RWPE1 (cell line): Measurements from ENCODE around the gene ADAM23.

Experiments used
- CTCF ChIA-PET: fragments of 350-600 bp; sonication (Branson Sonifier 250); formaldehyde crosslinking; extraction: SDS; loops from one replicate; lab custom pipeline; 2021; lab: Yijun Ruan, JAX
- POLR2A ChIA-PET: fragments of 400-600 bp; formaldehyde crosslinking; extraction: SDS; loops from one replicate; lab custom pipeline; 2020; ENCODE audit warnings: antibody characterized with exemption; ENCODE audit not compliant: low non-redundant PET; lab: Yijun Ruan, JAX
- DNase-seq: peaks from one replicate; pipeline ENCODE4 v3.0.0; 2012; ENCODE audit warnings: low spot score
- H3K27ac ChIP-seq: fragments of 450-650 bp; 2 replicates; pipeline ENCODE4 v1.5.1; 2017
- CTCF ChIP-seq: fragments of 450-650 bp; conservative IDR thresholded peaks from 2 replicates; pipeline ENCODE4 v1.5.1; 2017; ENCODE audit warnings: low read depth, mild to moderate bottlenecking

The ADAM23 gene

GRCh38 chr2:206442474-206442832 lies 879 bp upstream of the ADAM23 start:
- TF ChIP-seq CTCF, result no peak
- DNase-seq, result no peak
- ChIA-PET CTCF (no interaction called here), POLR2A (no interaction called here)
- H3K27ac ChIP-seq, result no peak overlapping the region

GRCh38 chr2:206443735-206444527 lies 599 bp downstream of the ADAM23 start:
- ChIA-PET CTCF (interaction anchor here (0.7 kb wide), 1 partner anchor 9 kb away, joined by 3 read pairs; no protein-coding TSS in a partner anchor), POLR2A (no interaction called here)
- H3K27ac ChIP-seq, result no peak overlapping the region
- peak; percentile 36 for DNase-seq
- 0 out of 2 replicates have a peak, but pooled peaks have one; percentile 8 for TF ChIP-seq CTCF

GRCh38 chr2:206445948-206446347 lies 2.6 kb downstream of the ADAM23 start:
- H3K27ac ChIP-seq, result no peak overlapping the region
- no peak for TF ChIP-seq CTCF
- no peak for DNase-seq
- POLR2A ChIA-PET, result no interaction called here
- CTCF ChIA-PET, result no interaction called here

GRCh38 chr2:206452242-206452641 lies 8.9 kb downstream of the ADAM23 start:
- no peak for DNase-seq
- CTCF ChIA-PET, result no interaction called here
- POLR2A ChIA-PET, result no interaction called here
- no peak overlapping the region for H3K27ac ChIP-seq
- no peak for TF ChIP-seq CTCF

GRCh38 chr2:206452750-206453149 lies 9.4 kb downstream of the ADAM23 start:
- DNase-seq, result peak; percentile 22

More at GRCh38 chr2:206452750-206453149, 9.4 kb downstream of the ADAM23 start:
- no peak for TF ChIP-seq CTCF
- ChIA-PET POLR2A (no interaction called here), CTCF (no interaction called here)
- no peak overlapping the region for H3K27ac ChIP-seq
